ENCODE data around the gene ZNF653. TPM values are rescaled to one million over a fixed set of nuclear protein-coding genes. Genes with fewer than 3 reads are reported as not detected.
A peak's percentile ranks its signal among the peaks of the same experiment; 100 is the strongest.

The ZNF653 gene
- total and polyA plus RNA-seq, 9 of the 15 experiments (the other 6 are each of a cell fraction or from before 2014, with no cell fraction given): 1.6 to 8.0 (median 4.2) TPM; not detected in 2

DNA sequence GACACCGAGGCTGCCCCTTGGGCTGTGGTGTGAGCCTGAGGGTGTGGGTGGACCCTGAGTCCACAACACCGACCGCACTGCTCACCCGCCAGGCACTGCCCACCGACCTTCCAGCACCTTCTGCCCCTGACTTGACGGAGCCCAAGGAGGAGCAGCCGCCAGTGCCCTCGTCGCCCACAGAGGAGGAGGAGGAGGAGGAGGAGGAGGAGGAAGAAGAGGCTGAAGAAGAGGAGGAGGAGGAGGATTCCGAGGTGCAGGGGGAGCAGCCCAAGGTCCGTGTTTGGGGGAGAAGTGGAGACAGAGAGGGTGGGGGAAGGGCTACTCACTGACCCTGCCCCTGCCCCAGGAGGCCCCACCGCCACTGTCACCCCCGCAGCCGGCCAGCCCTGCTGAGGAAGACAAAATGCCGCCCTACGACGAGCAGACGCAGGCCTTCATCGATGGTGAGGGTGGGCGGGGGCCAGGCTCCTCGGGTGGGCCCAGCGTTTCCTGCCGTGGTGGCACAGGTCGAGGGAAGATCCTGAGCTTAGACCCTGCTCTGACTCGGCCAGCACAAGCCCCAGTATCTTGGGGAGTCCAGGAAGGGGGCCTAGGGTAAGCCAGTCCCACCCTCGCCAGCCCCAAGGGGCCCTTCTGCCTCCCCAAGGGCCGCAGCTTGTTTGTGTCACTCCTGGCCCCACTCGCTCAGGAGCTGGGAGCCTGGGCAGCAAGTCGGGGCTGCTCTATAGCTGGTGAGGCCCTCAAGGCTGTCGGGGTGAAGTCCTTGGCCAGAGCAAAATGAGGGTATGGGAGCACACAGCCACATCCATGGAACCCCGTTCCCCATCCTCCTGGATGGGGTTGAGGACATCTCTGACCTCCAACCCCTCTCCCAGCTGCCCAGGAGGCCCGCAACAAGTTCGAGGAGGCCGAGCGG lies 58.0 kb downstream of the ZNF653 start:
- POLR2A ChIA-PET: interaction anchor here (0.6 kb wide), 1 partner anchor 39 kb away, joined by 4 read pairs; no protein-coding TSS in a partner anchor
- no peak overlapping the region for H3K4me3 ChIP-seq
- no peak overlapping the region for H3K9ac ChIP-seq (ENCODE audit: insufficient read depth in 1 of 2, low read depth in 2 of 2, low read length in 2 of 2)
- ATAC-seq (no peak), DNase-seq (ENCODE audit: extremely low read depth in 1 of 4, low spot score in 3 of 4) (peak in 1 of 4 experiments; percentile 4), FAIRE-seq (no peak)
- no peak overlapping the region for H3K4me2 ChIP-seq (ENCODE audit: insufficient read depth, low read length)
- H2AFZ ChIP-seq (ENCODE audit: low read depth, low read length): no peak overlapping the region
- intact Hi-C loops (cut with micrococcal nuclease): loop anchor here (2.0 kb wide), 1 partner anchor 153 kb away; no protein-coding TSS in a partner anchor
- peaks cover 0 to 44% of the 10 kb centered on the region in 2 experiments; a peak in 2 of 5 replicates for H3K4me1 ChIP-seq (replicated peaks in 1 of 2; ENCODE audit: control insufficient read depth in 2 of 2, insufficient read depth in 2 of 2, low read length in 2 of 2)
- peaks cover 77% of the 10 kb centered on the region; the same call in 1 of the 3 replicates for H3K36me3 ChIP-seq (ENCODE audit: control insufficient read depth, insufficient read depth, low read length)
- BruUV-seq (replicated peaks): no TSS peak
- no peaks in the 10 kb centered on the region for H3K9me3 ChIP-seq (replicated peaks; ENCODE audit: control insufficient read depth, insufficient read depth, low read depth, low read length)
- no peaks in the 10 kb centered on the region for H3K27me3 ChIP-seq (ENCODE audit: control insufficient read depth in 2 of 2, insufficient read depth in 2 of 2, low read length in 2 of 2)
- no peaks in the 10 kb centered on the region for H3K9me1 ChIP-seq (ENCODE audit: control insufficient read depth, insufficient read depth, low read length)
- H3K27ac ChIP-seq (ENCODE audit: extremely low read depth, low read depth, low read length): no peak overlapping the region
- TF ChIP-seq FIP1L1 (IDR thresholded peaks at IDR 0.05; ENCODE audit: low read depth, low read length, poor library complexity, severe bottlenecking): no peak
- TF ChIP-seq, protein P1, sequence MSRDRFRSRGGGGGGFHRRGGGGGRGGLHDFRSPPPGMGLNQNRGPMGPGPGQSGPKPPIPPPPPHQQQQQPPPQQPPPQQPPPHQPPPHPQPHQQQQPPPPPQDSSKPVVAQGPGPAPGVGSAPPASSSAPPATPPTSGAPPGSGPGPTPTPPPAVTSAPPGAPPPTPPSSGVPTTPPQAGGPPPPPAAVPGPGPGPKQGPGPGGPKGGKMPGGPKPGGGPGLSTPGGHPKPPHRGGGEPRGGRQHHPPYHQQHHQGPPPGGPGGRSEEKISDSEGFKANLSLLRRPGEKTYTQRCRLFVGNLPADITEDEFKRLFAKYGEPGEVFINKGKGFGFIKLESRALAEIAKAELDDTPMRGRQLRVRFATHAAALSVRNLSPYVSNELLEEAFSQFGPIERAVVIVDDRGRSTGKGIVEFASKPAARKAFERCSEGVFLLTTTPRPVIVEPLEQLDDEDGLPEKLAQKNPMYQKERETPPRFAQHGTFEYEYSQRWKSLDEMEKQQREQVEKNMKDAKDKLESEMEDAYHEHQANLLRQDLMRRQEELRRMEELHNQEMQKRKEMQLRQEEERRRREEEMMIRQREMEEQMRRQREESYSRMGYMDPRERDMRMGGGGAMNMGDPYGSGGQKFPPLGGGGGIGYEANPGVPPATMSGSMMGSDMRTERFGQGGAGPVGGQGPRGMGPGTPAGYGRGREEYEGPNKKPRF (IDR thresholded peaks at IDR 0.05; ENCODE audit: low read depth, low read length): no peak
- TF ChIP-seq RBFOX2 (IDR thresholded peaks at IDR 0.05; ENCODE audit: low read depth, low read length): peak; percentile 49
- TF ChIP-seq ATF1 (CRISPR knock-in tag; IDR thresholded peaks at IDR 0.05): no peak
- no peak for TF ChIP-seq ATF1 (tag; IDR thresholded peaks at IDR 0.05)
- peak; percentile 38; the same call in 1 of the 2 replicates for TF ChIP-seq POLR2G (IDR thresholded peaks at IDR 0.05; ENCODE audit: low read depth, low read length)
- WGBS (ENCODE audit: insufficient coverage, low coverage, missing lambda C conversion rate): 92% methylated on average over 16 of the region's 35 CpGs
- no peaks in the 10 kb centered on the region for H4K20me1 ChIP-seq (replicated peaks; ENCODE audit: control insufficient read depth, insufficient read depth, low read length)
- no peaks in the 10 kb centered on the region for H3K79me2 ChIP-seq (ENCODE audit: control insufficient read depth, insufficient read depth, low read length)
- CTCF ChIA-PET (ENCODE audit: low intra/inter-chr PET ratio): interaction anchor here (0.6 to 3.0 kb wide), 4 partner anchors 154 to 555 kb away, joined by 3 to 24 read pairs (median 4); partner anchors contain the start of gene KANK2
- in situ Hi-C loops (cut with MboI): no loop called here

All from K562 (cell line).